ENCODE data around the gene PRSS50. TPM values are rescaled to one million over a fixed set of nuclear protein-coding genes. Genes with fewer than 3 reads are reported as not detected.
A peak's percentile ranks its signal among the peaks of the same experiment; 100 is the strongest.

PRSS50 gene, protein sequence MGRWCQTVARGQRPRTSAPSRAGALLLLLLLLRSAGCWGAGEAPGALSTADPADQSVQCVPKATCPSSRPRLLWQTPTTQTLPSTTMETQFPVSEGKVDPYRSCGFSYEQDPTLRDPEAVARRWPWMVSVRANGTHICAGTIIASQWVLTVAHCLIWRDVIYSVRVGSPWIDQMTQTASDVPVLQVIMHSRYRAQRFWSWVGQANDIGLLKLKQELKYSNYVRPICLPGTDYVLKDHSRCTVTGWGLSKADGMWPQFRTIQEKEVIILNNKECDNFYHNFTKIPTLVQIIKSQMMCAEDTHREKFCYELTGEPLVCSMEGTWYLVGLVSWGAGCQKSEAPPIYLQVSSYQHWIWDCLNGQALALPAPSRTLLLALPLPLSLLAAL
- 0.70 to 1.4 TPM (median 1.2 TPM) in 3 replicates for total RNA-seq (2021)
- Bru-seq, nascent RNA: percentile 45 among the genes with signal in this experiment
- long read RNA-seq, experiment 1, partial matches to known transcripts: 1 of 1 reads
- long read RNA-seq, experiment 1, other reads (novel, unspliced or antisense): 0 of 1 reads
- long read RNA-seq, experiment 2, partial matches to known transcripts: 1 of 4 reads
- long read RNA-seq, experiment 2, other reads (novel, unspliced or antisense): 3 of 4 reads
- long read RNA-seq, experiment 3: 0 reads

DNA sequence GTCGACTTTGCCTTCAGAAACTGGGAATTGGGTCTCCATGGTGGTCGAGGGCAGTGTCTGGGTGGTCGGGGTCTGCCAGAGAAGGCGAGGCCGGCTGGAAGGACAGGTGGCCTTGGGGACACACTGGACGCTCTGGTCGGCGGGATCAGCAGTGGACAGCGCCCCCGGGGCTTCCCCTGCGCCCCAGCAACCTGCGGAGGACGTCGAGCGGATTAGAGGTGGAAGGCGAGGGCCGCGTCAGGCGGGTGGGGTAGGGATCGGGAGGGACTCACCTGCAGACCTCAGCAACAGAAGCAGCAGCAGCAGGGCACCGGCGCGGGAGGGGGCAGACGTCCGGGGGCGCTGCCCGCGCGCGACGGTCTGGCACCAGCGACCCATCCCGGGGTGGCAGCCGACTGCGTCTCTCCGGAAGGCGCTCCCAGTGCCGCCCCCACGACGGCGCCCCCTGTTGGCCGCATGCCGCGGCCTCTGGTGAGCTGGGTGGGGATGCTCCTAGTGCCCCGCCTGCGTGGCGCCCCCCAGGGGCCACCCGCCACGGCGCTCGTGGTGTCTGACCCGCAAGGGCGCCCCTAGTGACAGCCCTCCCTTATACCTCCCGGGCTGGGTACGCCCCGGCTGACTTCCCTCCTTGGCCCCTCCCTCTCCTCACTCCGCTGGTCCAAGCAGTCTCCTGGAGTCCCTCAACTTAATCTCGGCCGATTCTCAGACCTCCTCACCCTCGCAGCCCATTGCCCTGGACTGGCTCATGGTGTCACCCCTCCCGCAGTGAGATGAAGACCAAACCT is at the start of gene PRSS50:
TSS of gene PRSS50 (minus strand) at position 423 of the 785 bp plus-strand sequence. CDS start at position 378, 45 bp downstream.
- TF ChIP-seq, protein P1, sequence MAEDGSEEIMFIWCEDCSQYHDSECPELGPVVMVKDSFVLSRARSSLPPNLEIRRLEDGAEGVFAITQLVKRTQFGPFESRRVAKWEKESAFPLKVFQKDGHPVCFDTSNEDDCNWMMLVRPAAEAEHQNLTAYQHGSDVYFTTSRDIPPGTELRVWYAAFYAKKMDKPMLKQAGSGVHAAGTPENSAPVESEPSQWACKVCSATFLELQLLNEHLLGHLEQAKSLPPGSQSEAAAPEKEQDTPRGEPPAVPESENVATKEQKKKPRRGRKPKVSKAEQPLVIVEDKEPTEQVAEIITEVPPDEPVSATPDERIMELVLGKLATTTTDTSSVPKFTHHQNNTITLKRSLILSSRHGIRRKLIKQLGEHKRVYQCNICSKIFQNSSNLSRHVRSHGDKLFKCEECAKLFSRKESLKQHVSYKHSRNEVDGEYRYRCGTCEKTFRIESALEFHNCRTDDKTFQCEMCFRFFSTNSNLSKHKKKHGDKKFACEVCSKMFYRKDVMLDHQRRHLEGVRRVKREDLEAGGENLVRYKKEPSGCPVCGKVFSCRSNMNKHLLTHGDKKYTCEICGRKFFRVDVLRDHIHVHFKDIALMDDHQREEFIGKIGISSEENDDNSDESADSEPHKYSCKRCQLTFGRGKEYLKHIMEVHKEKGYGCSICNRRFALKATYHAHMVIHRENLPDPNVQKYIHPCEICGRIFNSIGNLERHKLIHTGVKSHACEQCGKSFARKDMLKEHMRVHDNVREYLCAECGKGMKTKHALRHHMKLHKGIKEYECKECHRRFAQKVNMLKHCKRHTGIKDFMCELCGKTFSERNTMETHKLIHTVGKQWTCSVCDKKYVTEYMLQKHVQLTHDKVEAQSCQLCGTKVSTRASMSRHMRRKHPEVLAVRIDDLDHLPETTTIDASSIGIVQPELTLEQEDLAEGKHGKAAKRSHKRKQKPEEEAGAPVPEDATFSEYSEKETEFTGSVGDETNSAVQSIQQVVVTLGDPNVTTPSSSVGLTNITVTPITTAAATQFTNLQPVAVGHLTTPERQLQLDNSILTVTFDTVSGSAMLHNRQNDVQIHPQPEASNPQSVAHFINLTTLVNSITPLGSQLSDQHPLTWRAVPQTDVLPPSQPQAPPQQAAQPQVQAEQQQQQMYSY (CRISPR knock-in tag; IDR thresholded peaks at IDR 0.05): no peak
- TF ChIP-seq SMAD3 (CRISPR knock-in tag; IDR thresholded peaks at IDR 0.05; ENCODE audit: borderline replicate concordance) (no peak), ZNF219 (CRISPR knock-in tag; IDR thresholded peaks at IDR 0.05; ENCODE audit: borderline replicate concordance) (no peak)
- TF ChIP-seq, protein P2, sequence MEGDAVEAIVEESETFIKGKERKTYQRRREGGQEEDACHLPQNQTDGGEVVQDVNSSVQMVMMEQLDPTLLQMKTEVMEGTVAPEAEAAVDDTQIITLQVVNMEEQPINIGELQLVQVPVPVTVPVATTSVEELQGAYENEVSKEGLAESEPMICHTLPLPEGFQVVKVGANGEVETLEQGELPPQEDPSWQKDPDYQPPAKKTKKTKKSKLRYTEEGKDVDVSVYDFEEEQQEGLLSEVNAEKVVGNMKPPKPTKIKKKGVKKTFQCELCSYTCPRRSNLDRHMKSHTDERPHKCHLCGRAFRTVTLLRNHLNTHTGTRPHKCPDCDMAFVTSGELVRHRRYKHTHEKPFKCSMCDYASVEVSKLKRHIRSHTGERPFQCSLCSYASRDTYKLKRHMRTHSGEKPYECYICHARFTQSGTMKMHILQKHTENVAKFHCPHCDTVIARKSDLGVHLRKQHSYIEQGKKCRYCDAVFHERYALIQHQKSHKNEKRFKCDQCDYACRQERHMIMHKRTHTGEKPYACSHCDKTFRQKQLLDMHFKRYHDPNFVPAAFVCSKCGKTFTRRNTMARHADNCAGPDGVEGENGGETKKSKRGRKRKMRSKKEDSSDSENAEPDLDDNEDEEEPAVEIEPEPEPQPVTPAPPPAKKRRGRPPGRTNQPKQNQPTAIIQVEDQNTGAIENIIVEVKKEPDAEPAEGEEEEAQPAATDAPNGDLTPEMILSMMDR (IDR thresholded peaks at IDR 0.05): peak; percentile 94
- TF ChIP-seq, protein P3, sequence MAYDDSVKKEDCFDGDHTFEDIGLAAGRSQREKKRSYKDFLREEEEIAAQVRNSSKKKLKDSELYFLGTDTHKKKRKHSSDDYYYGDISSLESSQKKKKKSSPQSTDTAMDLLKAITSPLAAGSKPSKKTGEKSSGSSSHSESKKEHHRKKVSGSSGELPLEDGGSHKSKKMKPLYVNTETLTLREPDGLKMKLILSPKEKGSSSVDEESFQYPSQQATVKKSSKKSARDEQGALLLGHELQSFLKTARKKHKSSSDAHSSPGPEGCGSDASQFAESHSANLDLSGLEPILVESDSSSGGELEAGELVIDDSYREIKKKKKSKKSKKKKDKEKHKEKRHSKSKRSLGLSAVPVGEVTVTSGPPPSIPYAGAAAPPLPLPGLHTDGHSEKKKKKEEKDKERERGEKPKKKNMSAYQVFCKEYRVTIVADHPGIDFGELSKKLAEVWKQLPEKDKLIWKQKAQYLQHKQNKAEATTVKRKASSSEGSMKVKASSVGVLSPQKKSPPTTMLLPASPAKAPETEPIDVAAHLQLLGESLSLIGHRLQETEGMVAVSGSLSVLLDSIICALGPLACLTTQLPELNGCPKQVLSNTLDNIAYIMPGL (CRISPR knock-in tag; IDR thresholded peaks at IDR 0.05): peak; percentile 86; the same call in 1 of the 2 replicates
- TF ChIP-seq, protein P4, sequence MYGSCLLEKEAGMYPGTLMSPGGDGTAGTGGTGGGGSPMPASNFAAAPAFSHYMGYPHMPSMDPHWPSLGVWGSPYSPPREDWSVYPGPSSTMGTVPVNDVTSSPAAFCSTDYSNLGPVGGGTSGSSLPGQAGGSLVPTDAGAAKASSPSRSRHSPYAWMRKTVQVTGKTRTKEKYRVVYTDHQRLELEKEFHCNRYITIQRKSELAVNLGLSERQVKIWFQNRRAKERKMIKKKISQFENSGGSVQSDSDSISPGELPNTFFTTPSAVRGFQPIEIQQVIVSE (CRISPR knock-in tag; IDR thresholded peaks at IDR 0.05; ENCODE audit: borderline replicate concordance): no peak
- peak; percentile 86 for DNase-seq (ENCODE audit: low spot score)
- no peak within 1 kb of the TSS for H3K4me3 Mint-ChIP-seq
- no peak within 1 kb of the TSS for H3K27ac Mint-ChIP-seq
- H3K27me3 Mint-ChIP-seq (ENCODE audit: low read depth): no peaks in the 10 kb centered on the region
- H3K36me3 Mint-ChIP-seq: no peaks in the 10 kb centered on the region
- no peaks in the 10 kb centered on the region for H3K4me1 Mint-ChIP-seq
- ChIA-PET POLR2A (no interaction called here), CTCF (interaction anchor here (0.5 to 1.8 kb wide), 48 partner anchors 9 to 395 kb away, joined by 3 to 15 read pairs (median 4); partner anchors contain the start of genes ALS2CL, LTF and RTP3)
- peak; percentile 94 for ATAC-seq
- peaks cover 6% of the 10 kb centered on the region for H3K9me3 Mint-ChIP-seq

GRCh38 chr3:46764206-46764605 is 46.5 kb upstream of the PRSS50 start:
- CTCF ChIA-PET: interaction anchor here (1.2 kb wide), 1 partner anchor 145 kb away, joined by 3 read pairs; no protein-coding TSS in a partner anchor
- Mint-ChIP-seq H3K27me3 (ENCODE audit: low read depth) (peaks cover 5% of the 10 kb centered on the region; the same call in 1 of the 2 replicates), H3K4me3 (no peak overlapping the region)

DNA sequence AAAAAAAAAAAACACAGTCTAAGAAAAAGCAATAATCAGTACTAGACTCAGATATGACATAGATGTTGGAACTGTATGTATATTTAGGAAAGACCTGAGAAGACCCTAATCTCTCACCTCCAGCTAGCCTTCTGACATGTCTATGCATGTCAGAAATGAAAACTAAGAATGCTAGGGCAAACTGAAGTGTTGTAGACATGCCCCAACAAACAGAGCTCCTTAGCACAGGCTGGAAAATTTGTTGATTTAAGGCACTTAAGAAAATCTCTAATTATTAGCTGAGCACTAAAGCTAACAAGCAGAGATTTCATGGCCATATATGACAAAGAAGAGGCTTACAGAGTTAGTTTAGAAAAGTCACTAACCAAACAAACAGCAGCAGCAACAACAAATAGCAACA is 45.5 kb upstream of the PRSS50 start:
- no peak for TF ChIP-seq ETV6 (CRISPR knock-in tag; IDR thresholded peaks at IDR 0.05)
- ChIA-PET CTCF (interaction anchor here (1.2 kb wide), 1 partner anchor 146 kb away, joined by 3 read pairs; no protein-coding TSS in a partner anchor), POLR2A (no interaction called here)
- DNase-seq (ENCODE audit: low spot score) (no peak), ATAC-seq (no peak)
- Mint-ChIP-seq H3K4me3 (no peak overlapping the region), H3K4me1 (peaks cover 15% of the 10 kb centered on the region), H3K27me3 (ENCODE audit: low read depth) (peaks cover 1% of the 10 kb centered on the region; the same call in 1 of the 2 replicates), H3K36me3 (peaks cover 16% of the 10 kb centered on the region), H3K9me3 (peaks cover 41% of the 10 kb centered on the region), H3K27ac (no peak overlapping the region)

More at GRCh38 chr3:46764206-46764605, 46.5 kb upstream of the PRSS50 start:
- Mint-ChIP-seq H3K9me3 (peaks cover 41% of the 10 kb centered on the region), H3K36me3 (peaks cover 16% of the 10 kb centered on the region), H3K27ac (no peak overlapping the region), H3K4me1 (peaks cover 14% of the 10 kb centered on the region)
- TF ChIP-seq JAZF1 (CRISPR knock-in tag; IDR thresholded peaks at IDR 0.05): no peak
- no peak for TF ChIP-seq GABPB1 (CRISPR knock-in tag; IDR thresholded peaks at IDR 0.05)
- POLR2A ChIA-PET: no interaction called here
- no peak for DNase-seq (ENCODE audit: low spot score)
- no peak for ATAC-seq
